Erythroblast (primary cell): ENCODE results near the gene SUSD3.
"Not testable (repeated sequence)": the region's sequence is repeated elsewhere in the genome, so short reads cannot be mapped to it uniquely, and the experiment has no call there.

Experiments used
- GATA1 ChIP-seq: IDR thresholded peaks from 2 replicates; pipeline ENCODE4 v1.6.1; 2011; ENCODE audit warnings: low read depth, mild to moderate bottlenecking, control low read depth, low read length, moderate library complexity
- POLR2A ChIP-seq: IDR thresholded peaks from 2 replicates; pipeline ENCODE4 v1.6.1; 2011; ENCODE audit warnings: mild to moderate bottlenecking, low read length

- not testable (repeated sequence) for TF ChIP-seq POLR2A, GATA1
Measured at GRCh38 chr9:93101086-93101485, 42.6 kb downstream of the SUSD3 start.
